ENCODE measurements around the gene PER3. TPM values are rescaled to one million over a fixed set of nuclear protein-coding genes. Genes with fewer than 3 reads are reported as not detected.

The PER3 gene
- total RNA-seq, 1 experiment from 2014 or later: 5.8 TPM

DNA sequence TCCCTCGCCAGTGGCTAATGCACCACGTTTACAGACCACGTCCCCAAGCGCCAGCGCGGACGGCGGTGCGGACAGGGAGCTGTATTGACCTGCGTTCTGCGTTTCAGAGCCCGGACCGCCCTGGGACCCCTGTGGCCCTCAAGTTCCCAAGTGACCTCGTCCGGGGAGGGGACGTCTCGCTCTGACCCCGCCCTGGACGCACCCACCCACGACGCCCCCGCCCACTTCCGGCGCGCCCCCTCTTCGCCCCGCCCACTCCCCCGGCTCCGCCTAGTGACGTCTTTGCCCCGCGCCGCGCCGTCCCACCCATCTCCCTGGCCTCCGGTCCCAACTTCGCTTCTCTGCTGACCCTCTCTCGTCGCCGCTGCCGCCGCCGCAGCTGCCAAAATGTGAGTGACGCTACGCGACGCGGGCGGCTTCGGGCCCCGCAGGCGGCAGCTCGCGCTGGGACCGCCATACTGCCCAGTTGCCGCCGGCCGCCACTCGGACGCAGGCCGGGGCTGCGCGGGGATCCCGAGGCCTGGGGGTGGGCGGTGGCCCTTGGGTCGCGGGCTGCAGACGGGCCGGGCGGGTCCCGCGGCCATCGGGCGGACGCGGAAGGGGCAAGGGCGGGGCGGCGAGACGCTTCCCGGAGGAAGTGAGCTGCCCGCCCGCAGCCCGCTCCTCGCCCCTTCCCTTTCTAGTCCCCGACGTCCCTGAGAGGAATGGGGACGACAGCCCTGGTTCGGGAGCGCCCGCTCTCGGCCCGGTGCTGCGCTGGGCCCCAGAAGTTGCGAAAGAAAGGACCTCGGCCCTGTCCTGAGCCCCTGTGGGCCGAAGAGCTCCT is 12.9 kb upstream of the PER3 start, which contains the start of gene VAMP3:
TSS of gene VAMP3 (plus strand) at position 300 of the 826 bp plus-strand sequence. CDS start at position 388, 88 bp downstream.
- ChIA-PET POLR2A (interaction anchor here (1.0 kb wide), 1 partner anchor 8 kb away, joined by 3 read pairs; no protein-coding TSS in a partner anchor), CTCF (no interaction called here), RAD21 (ENCODE audit: low non-redundant PET in 1 of 2, low total read pairs in 2 of 2, uncharacterized antibody in 2 of 2, unreplicated experiment in 2 of 2) (no interaction called here)
- H3K9me2 ChIP-seq (ENCODE audit: insufficient read depth): no peaks in the 10 kb centered on the region
- DNase-seq (ENCODE audit: low read depth, low spot score) (peak; percentile 44), ATAC-seq (peak; percentile 85)
- H3K4me3 ChIP-seq (replicated peaks in 1 of 2; ENCODE audit: low read depth in 1 of 2, low read length in 2 of 2): peak within 1 kb of the TSS; percentile 82 to 94
- peak within 1 kb of the TSS; percentile 68 for H2AFZ ChIP-seq (ENCODE audit: low read depth, low read length, poor library complexity, severe bottlenecking)
- H3K4me1 ChIP-seq (ENCODE audit: control insufficient read depth in 1 of 2, insufficient read depth in 2 of 2, low read length in 2 of 2): peaks cover 4 to 12% of the 10 kb centered on the region in 2 experiments; a peak in 3 of 4 replicates
- H3K79me2 ChIP-seq (ENCODE audit: insufficient read depth, low read length): peaks cover 46% of the 10 kb centered on the region
- BruUV-seq (replicated peaks): no TSS peak
- no peaks in the 10 kb centered on the region for H3K27me3 ChIP-seq (ENCODE audit: insufficient read depth, low read length)
- no peaks in the 10 kb centered on the region for H3K9me3 ChIP-seq (ENCODE audit: control insufficient read depth in 1 of 2, insufficient read depth in 1 of 2, low read depth in 1 of 2, low read length in 2 of 2)
- intact Hi-C loops (cut with micrococcal nuclease): no loop called here
- H3K4me2 ChIP-seq (ENCODE audit: low read length): peak within 1 kb of the TSS; percentile 94
- H3K27ac ChIP-seq (ENCODE audit: low read depth, low read length): peak within 1 kb of the TSS; percentile 59
- H3K9ac ChIP-seq (ENCODE audit: low read length): peak within 1 kb of the TSS; percentile 92
- H3K36me3 ChIP-seq (ENCODE audit: control insufficient read depth in 1 of 2, insufficient read depth in 2 of 2, low read length in 2 of 2): peaks cover 0 to 15% of the 10 kb centered on the region in 2 experiments; a peak in 2 of 4 replicates
- no peaks in the 10 kb centered on the region for H4K20me1 ChIP-seq (ENCODE audit: insufficient read depth)
- TF ChIP-seq FOSL1 (IDR thresholded peaks at IDR 0.05; ENCODE audit: low read depth): no peak
- no peak for TF ChIP-seq EZH2 (IDR thresholded peaks at IDR 0.05)
- peak; percentile 74 for TF ChIP-seq POLR2AphosphoS5 (IDR thresholded peaks at IDR 0.05; ENCODE audit: low read depth, low read length)
- TF ChIP-seq SP1 (IDR thresholded peaks at IDR 0.05; ENCODE audit: low read depth): peak; percentile 81
- TF ChIP-seq, protein P1, sequence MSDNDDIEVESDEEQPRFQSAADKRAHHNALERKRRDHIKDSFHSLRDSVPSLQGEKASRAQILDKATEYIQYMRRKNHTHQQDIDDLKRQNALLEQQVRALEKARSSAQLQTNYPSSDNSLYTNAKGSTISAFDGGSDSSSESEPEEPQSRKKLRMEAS (IDR thresholded peaks at IDR 0.05): no peak; the same call in 1 of the 2 replicates
- TF ChIP-seq CEBPB (IDR thresholded peaks at IDR 0.05; ENCODE audit: low read depth): no peak
- TF ChIP-seq EZH2phosphoT487 (IDR thresholded peaks at IDR 0.05; ENCODE audit: borderline replicate concordance): no peak
- TF ChIP-seq RAD21 (IDR thresholded peaks at IDR 0.05; ENCODE audit: low read depth): no peak
- TF ChIP-seq EGR1 (IDR thresholded peaks at IDR 0.05; ENCODE audit: low read depth): peak; percentile 53
- TF ChIP-seq, protein P2, sequence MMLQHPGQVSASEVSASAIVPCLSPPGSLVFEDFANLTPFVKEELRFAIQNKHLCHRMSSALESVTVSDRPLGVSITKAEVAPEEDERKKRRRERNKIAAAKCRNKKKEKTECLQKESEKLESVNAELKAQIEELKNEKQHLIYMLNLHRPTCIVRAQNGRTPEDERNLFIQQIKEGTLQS (IDR thresholded peaks at IDR 0.05): no peak
- TF ChIP-seq, protein P3, sequence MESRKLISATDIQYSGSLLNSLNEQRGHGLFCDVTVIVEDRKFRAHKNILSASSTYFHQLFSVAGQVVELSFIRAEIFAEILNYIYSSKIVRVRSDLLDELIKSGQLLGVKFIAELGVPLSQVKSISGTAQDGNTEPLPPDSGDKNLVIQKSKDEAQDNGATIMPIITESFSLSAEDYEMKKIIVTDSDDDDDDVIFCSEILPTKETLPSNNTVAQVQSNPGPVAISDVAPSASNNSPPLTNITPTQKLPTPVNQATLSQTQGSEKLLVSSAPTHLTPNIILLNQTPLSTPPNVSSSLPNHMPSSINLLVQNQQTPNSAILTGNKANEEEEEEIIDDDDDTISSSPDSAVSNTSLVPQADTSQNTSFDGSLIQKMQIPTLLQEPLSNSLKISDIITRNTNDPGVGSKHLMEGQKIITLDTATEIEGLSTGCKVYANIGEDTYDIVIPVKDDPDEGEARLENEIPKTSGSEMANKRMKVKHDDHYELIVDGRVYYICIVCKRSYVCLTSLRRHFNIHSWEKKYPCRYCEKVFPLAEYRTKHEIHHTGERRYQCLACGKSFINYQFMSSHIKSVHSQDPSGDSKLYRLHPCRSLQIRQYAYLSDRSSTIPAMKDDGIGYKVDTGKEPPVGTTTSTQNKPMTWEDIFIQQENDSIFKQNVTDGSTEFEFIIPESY (IDR thresholded peaks at IDR 0.05; ENCODE audit: extremely low read depth, insufficient replicate concordance, low read length): no peak
- TF ChIP-seq, protein P4, sequence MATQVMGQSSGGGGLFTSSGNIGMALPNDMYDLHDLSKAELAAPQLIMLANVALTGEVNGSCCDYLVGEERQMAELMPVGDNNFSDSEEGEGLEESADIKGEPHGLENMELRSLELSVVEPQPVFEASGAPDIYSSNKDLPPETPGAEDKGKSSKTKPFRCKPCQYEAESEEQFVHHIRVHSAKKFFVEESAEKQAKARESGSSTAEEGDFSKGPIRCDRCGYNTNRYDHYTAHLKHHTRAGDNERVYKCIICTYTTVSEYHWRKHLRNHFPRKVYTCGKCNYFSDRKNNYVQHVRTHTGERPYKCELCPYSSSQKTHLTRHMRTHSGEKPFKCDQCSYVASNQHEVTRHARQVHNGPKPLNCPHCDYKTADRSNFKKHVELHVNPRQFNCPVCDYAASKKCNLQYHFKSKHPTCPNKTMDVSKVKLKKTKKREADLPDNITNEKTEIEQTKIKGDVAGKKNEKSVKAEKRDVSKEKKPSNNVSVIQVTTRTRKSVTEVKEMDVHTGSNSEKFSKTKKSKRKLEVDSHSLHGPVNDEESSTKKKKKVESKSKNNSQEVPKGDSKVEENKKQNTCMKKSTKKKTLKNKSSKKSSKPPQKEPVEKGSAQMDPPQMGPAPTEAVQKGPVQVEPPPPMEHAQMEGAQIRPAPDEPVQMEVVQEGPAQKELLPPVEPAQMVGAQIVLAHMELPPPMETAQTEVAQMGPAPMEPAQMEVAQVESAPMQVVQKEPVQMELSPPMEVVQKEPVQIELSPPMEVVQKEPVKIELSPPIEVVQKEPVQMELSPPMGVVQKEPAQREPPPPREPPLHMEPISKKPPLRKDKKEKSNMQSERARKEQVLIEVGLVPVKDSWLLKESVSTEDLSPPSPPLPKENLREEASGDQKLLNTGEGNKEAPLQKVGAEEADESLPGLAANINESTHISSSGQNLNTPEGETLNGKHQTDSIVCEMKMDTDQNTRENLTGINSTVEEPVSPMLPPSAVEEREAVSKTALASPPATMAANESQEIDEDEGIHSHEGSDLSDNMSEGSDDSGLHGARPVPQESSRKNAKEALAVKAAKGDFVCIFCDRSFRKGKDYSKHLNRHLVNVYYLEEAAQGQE (IDR thresholded peaks at IDR 0.05; ENCODE audit: low read depth): no peak
- TF ChIP-seq TCF7L2 (IDR thresholded peaks at IDR 0.05; ENCODE audit: borderline replicate concordance, extremely low read depth, insufficient read depth, insufficient read length): no peak
- no peak for TF ChIP-seq POLR2A (IDR thresholded peaks at IDR 0.05; ENCODE audit: borderline replicate concordance, extremely low read depth, insufficient read depth, insufficient read length)
- TF ChIP-seq, protein P5, sequence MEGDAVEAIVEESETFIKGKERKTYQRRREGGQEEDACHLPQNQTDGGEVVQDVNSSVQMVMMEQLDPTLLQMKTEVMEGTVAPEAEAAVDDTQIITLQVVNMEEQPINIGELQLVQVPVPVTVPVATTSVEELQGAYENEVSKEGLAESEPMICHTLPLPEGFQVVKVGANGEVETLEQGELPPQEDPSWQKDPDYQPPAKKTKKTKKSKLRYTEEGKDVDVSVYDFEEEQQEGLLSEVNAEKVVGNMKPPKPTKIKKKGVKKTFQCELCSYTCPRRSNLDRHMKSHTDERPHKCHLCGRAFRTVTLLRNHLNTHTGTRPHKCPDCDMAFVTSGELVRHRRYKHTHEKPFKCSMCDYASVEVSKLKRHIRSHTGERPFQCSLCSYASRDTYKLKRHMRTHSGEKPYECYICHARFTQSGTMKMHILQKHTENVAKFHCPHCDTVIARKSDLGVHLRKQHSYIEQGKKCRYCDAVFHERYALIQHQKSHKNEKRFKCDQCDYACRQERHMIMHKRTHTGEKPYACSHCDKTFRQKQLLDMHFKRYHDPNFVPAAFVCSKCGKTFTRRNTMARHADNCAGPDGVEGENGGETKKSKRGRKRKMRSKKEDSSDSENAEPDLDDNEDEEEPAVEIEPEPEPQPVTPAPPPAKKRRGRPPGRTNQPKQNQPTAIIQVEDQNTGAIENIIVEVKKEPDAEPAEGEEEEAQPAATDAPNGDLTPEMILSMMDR (IDR thresholded peaks at IDR 0.05 in 2 of 3, conservative IDR thresholded peaks at IDR 0.05 in 1 of 3; ENCODE audit: borderline replicate concordance in 1 of 3, insufficient read depth in 1 of 3, low read depth in 2 of 3, low read length in 2 of 3): no peak
- peak; percentile 75 for TF ChIP-seq SRF (IDR thresholded peaks at IDR 0.05; ENCODE audit: low read depth)
- TF ChIP-seq YY1 (IDR thresholded peaks at IDR 0.05; ENCODE audit: extremely low read depth, insufficient replicate concordance, low read depth, low read length): no peak
- 0 out of 2 replicates have a peak, but pooled peaks have one; percentile 49 for TF ChIP-seq CBX3 (IDR thresholded peaks at IDR 0.05; ENCODE audit: low read depth)

Measured in HCT116 (cell line).